ENCODE measurements around the gene GRID1.

GRID1 gene

GRCh38 chr10:85622425-85622824, 744.2 kb downstream of the GRID1 start:
- no peak for DNase-seq (ENCODE audit: low read depth)
- H3K4me3 ChIP-seq (ENCODE audit: low read depth, low read length), result no peak overlapping the region
- TF ChIP-seq CTCF (conservative IDR thresholded peaks at IDR 0.05; ENCODE audit: low read depth, low read length), result no peak

GRCh38 chr10:85621562-85621961, 745.0 kb downstream of the GRID1 start:
- no peak for TF ChIP-seq CTCF (conservative IDR thresholded peaks at IDR 0.05; ENCODE audit: low read depth, low read length)
- no peak for DNase-seq (ENCODE audit: low read depth)

GRCh38 chr10:85620807-85621206, 745.8 kb downstream of the GRID1 start:
- DNase-seq (ENCODE audit: low read depth), result no peak
- no peak overlapping the region for H3K4me3 ChIP-seq (ENCODE audit: low read depth, low read length)
- no peak for TF ChIP-seq CTCF (conservative IDR thresholded peaks at IDR 0.05; ENCODE audit: low read depth, low read length)

More at GRCh38 chr10:85621562-85621961, 745.0 kb downstream of the GRID1 start:
- no peak overlapping the region for H3K4me3 ChIP-seq (ENCODE audit: low read depth, low read length)

- H3K4me3 ChIP-seq (ENCODE audit: low read depth, low read length), result no peak overlapping the region
- no peak for TF ChIP-seq CTCF (conservative IDR thresholded peaks at IDR 0.05; ENCODE audit: low read depth, low read length)
- no peak for DNase-seq (ENCODE audit: low read depth)
Measured at GRCh38 chr10:85619832-85620231, 746.8 kb downstream of the GRID1 start.

GRCh38 chr10:85618841-85619240, 747.8 kb downstream of the GRID1 start:
- DNase-seq (ENCODE audit: low read depth), result no peak
- TF ChIP-seq CTCF (conservative IDR thresholded peaks at IDR 0.05; ENCODE audit: low read depth, low read length), result no peak
- no peak overlapping the region for H3K4me3 ChIP-seq (ENCODE audit: low read depth, low read length)

- no peak for DNase-seq (ENCODE audit: low read depth)
- H3K4me3 ChIP-seq (ENCODE audit: low read depth, low read length), result no peak overlapping the region
- TF ChIP-seq CTCF (conservative IDR thresholded peaks at IDR 0.05; ENCODE audit: low read depth, low read length), result no peak
Measured at GRCh38 chr10:85617751-85618546, 748.6 kb downstream of the GRID1 start.

- DNase-seq (ENCODE audit: low read depth), result no peak
- no peak for TF ChIP-seq CTCF (conservative IDR thresholded peaks at IDR 0.05; ENCODE audit: low read depth, low read length)
- H3K4me3 ChIP-seq (ENCODE audit: low read depth, low read length), result no peak overlapping the region
Measured at GRCh38 chr10:85615556-85615955, 751.0 kb downstream of the GRID1 start.

Measured in choroid plexus epithelial cell (primary cell).